IMR-90 (cell line): ENCODE measurements around the gene STAG1. TPM values are rescaled to one million over a fixed set of nuclear protein-coding genes. Genes with fewer than 3 reads are reported as not detected.

ENCODE experiments used
- ATAC-seq: fragments of 200-7000 bp; cut with Tn5 transposase; 2 replicates; pipeline ENCODE4 v1.9.1; 2020; ENCODE audit warnings: low read depth, mild to moderate bottlenecking, moderate library complexity
- BruUV-seq: library from RNA; stranded (reverse); fragments of 400-500 nt; replicated peaks from 2 replicates; lab custom pipeline; 2021; lab: Mats Ljungman, UMichigan
- CTCF ChIA-PET: fragments of 300-600 bp; formaldehyde crosslinking; extraction: SDS; loops from one replicate; lab custom pipeline; 2021; ENCODE audit warnings: antibody characterized with exemption; lab: Yijun Ruan, JAX
- POLR2A ChIA-PET: fragments of 300-600 bp; sonication (Branson Sonifier 250); formaldehyde crosslinking; loops from one replicate; lab custom pipeline; 2022; ENCODE audit warnings: antibody characterized with exemption; ENCODE audit not compliant: unreplicated experiment; lab: Charles Lee
- DNase-seq: peaks from one replicate; pipeline ENCODE4 v3.0.0; 2013
- H2AFZ ChIP-seq: replicated peaks from 2 replicates; pipeline ENCODE3; 2013; ENCODE audit warnings: low read length, mild to moderate bottlenecking; ENCODE audit not compliant: poor library complexity
- H2AK5ac ChIP-seq: 2 replicates; pipeline ENCODE4 v1.6.1; 2013; ENCODE audit warnings: low read depth, low read length, inconsistent platforms
- H2AK9ac ChIP-seq: replicated peaks from 2 replicates; pipeline ENCODE3; 2013; ENCODE audit warnings: mild to moderate bottlenecking, low read depth, low read length, moderate library complexity; ENCODE audit not compliant: poor library complexity
- H2BK120ac ChIP-seq: 2 replicates; pipeline ENCODE4 v1.6.1; 2013; ENCODE audit warnings: low read depth, low read length, inconsistent platforms
- H2BK15ac ChIP-seq: 3 replicates; pipeline ENCODE4 v1.6.1; 2013; ENCODE audit warnings: low read depth, low read length, inconsistent platforms
- H2BK20ac ChIP-seq: 2 replicates; pipeline ENCODE4 v1.6.1; 2013; ENCODE audit warnings: low read depth, mild to moderate bottlenecking, inconsistent platforms, low read length, moderate library complexity
- H2BK5ac ChIP-seq: 2 replicates; pipeline ENCODE4 v1.6.1; 2013; ENCODE audit warnings: mild to moderate bottlenecking, low read depth, low read length, inconsistent platforms; ENCODE audit not compliant: poor library complexity, severe bottlenecking
- H3K14ac ChIP-seq: replicated peaks from 2 replicates; pipeline ENCODE4 v1.6.1; 2013; ENCODE audit warnings: low read depth, low read length, inconsistent platforms
- H3K18ac ChIP-seq: 2 replicates; pipeline ENCODE4 v1.6.1; 2013; ENCODE audit warnings: low read depth, low read length, control low read depth
- H3K23ac ChIP-seq: 2 replicates; pipeline ENCODE4 v1.6.1; 2013; ENCODE audit warnings: low read depth, low read length, inconsistent platforms
- H3K27ac ChIP-seq: 2 replicates; pipeline ENCODE4 v1.5.1; 2013; ENCODE audit warnings: mild to moderate bottlenecking, control low read depth, low read length; ENCODE audit not compliant: insufficient read depth
- H3K27me3 ChIP-seq: 2 replicates; pipeline ENCODE4 v1.6.1; 2013; ENCODE audit warnings: low read length; ENCODE audit not compliant: control insufficient read depth, insufficient read depth
- H3K36me3 ChIP-seq: 2 replicates; pipeline ENCODE4 v1.6.1; 2013; ENCODE audit warnings: low read length, mixed read lengths; ENCODE audit not compliant: control insufficient read depth, insufficient read depth
- H3K4ac ChIP-seq: 2 replicates; pipeline ENCODE4 v1.6.1; 2013; ENCODE audit warnings: low read depth, low read length, inconsistent platforms
- H3K4me1 ChIP-seq: 2 replicates; pipeline ENCODE4 v1.6.1; 2013; ENCODE audit warnings: low read length, mixed read lengths; ENCODE audit not compliant: control insufficient read depth, insufficient read depth
- H3K4me2 ChIP-seq: 2 replicates; pipeline ENCODE4 v1.6.1; 2013; ENCODE audit warnings: low read depth, mild to moderate bottlenecking, control low read depth, low read length, moderate library complexity
- H3K4me3 ChIP-seq: 2 replicates; pipeline ENCODE4 v1.5.1; 2013; ENCODE audit warnings: low read depth, mild to moderate bottlenecking, control low read depth, low read length, moderate library complexity; ENCODE audit not compliant: insufficient read depth
- H3K56ac ChIP-seq: 2 replicates; pipeline ENCODE4 v1.6.1; 2013; ENCODE audit warnings: low read length, inconsistent platforms; ENCODE audit not compliant: insufficient read depth; ENCODE audit errors: extremely low read depth
- H3K79me1 ChIP-seq, 2 experiments: 2 replicates each; pipeline ENCODE4 v1.6.1; 2013; ENCODE audit warnings: low read length in 2 of 2, inconsistent platforms in 1 of 2, low read depth in 1 of 2
- H3K9ac ChIP-seq: 2 replicates; pipeline ENCODE4 v1.6.1; 2013; ENCODE audit warnings: low read depth, low read length, control low read depth
- H3K9me1 ChIP-seq: 2 replicates; pipeline ENCODE4 v1.6.1; 2013; ENCODE audit warnings: low read length, inconsistent platforms; ENCODE audit not compliant: insufficient read depth
- H3K9me3 ChIP-seq: 2 replicates; pipeline ENCODE4 v1.6.1; 2013; ENCODE audit warnings: low read length; ENCODE audit not compliant: control insufficient read depth, insufficient read depth
- H4K20me1 ChIP-seq: 2 replicates; pipeline ENCODE4 v1.6.1; 2013; ENCODE audit warnings: low read length, inconsistent platforms; ENCODE audit not compliant: insufficient read depth
- H4K5ac ChIP-seq: 2 replicates; pipeline ENCODE4 v1.6.1; 2013; ENCODE audit warnings: mild to moderate bottlenecking, low read depth, low read length, control low read depth
- H4K8ac ChIP-seq, 2 experiments: 2 replicates each; pipeline ENCODE4 v1.6.1; 2013; ENCODE audit warnings: low read depth in 2 of 2, low read length in 2 of 2, control low read depth in 1 of 2, inconsistent platforms in 1 of 2
- H4K91ac ChIP-seq: 2 replicates; pipeline ENCODE4 v1.6.1; 2013; ENCODE audit warnings: low read depth, low read length, inconsistent platforms; ENCODE audit not compliant: insufficient read depth
- BHLHE40 ChIP-seq: fragments of 150-350 bp; IDR thresholded peaks from 2 replicates; pipeline ENCODE4 v1.6.1; 2016; ENCODE audit warnings: mild to moderate bottlenecking, low read depth, low read length
- CEBPB ChIP-seq: IDR thresholded peaks from 2 replicates; pipeline ENCODE4 v1.6.1; 2012; ENCODE audit warnings: low read depth, low read length, improper control_type of control experiment
- CHD1 ChIP-seq: IDR thresholded peaks from 2 replicates; pipeline ENCODE4 v1.6.1; 2012; ENCODE audit warnings: low read depth, low read length, improper control_type of control experiment
- MAZ ChIP-seq: IDR thresholded peaks from 2 replicates; pipeline ENCODE4 v1.6.1; 2012; ENCODE audit warnings: low read depth, mild to moderate bottlenecking, low read length, improper control_type of control experiment, moderate library complexity, borderline replicate concordance
- MXI1 ChIP-seq: IDR thresholded peaks from 2 replicates; pipeline ENCODE4 v1.6.1; 2012; ENCODE audit warnings: low read depth, mild to moderate bottlenecking, low read length, moderate library complexity, borderline replicate concordance
- POLR2A ChIP-seq: IDR thresholded peaks from 2 replicates; pipeline ENCODE4 v1.6.1; 2012; ENCODE audit warnings: mild to moderate bottlenecking, low read depth, low read length
- RAD21 ChIP-seq: IDR thresholded peaks from 2 replicates; pipeline ENCODE4 v1.6.1; 2012; ENCODE audit warnings: low read length, improper control_type of control experiment
- RCOR1 ChIP-seq: IDR thresholded peaks from 2 replicates; pipeline ENCODE4 v1.6.1; 2012; ENCODE audit warnings: mild to moderate bottlenecking, low read length, improper control_type of control experiment; ENCODE audit not compliant: insufficient replicate concordance
- RFX5 ChIP-seq: IDR thresholded peaks from 2 replicates; pipeline ENCODE4 v1.8.0; 2012; ENCODE audit warnings: low read depth, mild to moderate bottlenecking, low read length, moderate library complexity
- SMC3 ChIP-seq: fragments of 150-350 bp; IDR thresholded peaks from 2 replicates; pipeline ENCODE4 v1.6.1; 2016; ENCODE audit warnings: low read depth, mild to moderate bottlenecking, antibody characterized with exemption, low read length, moderate library complexity
- WGBS, 2 experiments: methylation state at CpG; one replicate each; pipeline versions ENCODE4 v1.1.5 to v1.1.7; 2013; ENCODE audit warnings: missing lambda C conversion rate in 2 of 2; ENCODE audit not compliant: insufficient read length in 1 of 2; ENCODE audit errors: extremely low coverage in 2 of 2; 5-methylcytosine and 5-hydroxymethylcytosine counted together
- dilution Hi-C: fragments of 300-500 bp; cut with HindIII; formaldehyde crosslinking; loops from one replicate; pipeline ENCODE4 v1.14.3; 2018; ENCODE audit warnings: low sequenced_read_pairs; ENCODE audit not compliant: unreplicated experiment
- in situ Hi-C: fragments of 300-500 bp; cut with MboI; formaldehyde crosslinking; loops from 3 replicates; pipeline ENCODE4 v1.14.3; 2019; ENCODE audit warnings: low sequenced_read_pairs, inconsistent platforms, mixed read lengths
- intact Hi-C: fragments of 100-400 bp; cut with micrococcal nuclease; formaldehyde crosslinking; loops from 2 replicates; pipeline ENCODE4 v1.10.0; 2022
- polyA plus RNA-seq, 3 experiments: library from polyadenylated mRNA; depleted of rRNA; stranded (reverse); fragments of >200 nt; gene quantifications; 2 replicates each; pipeline ENCODE4 v1.2.3, GENCODE V29; 2012; ENCODE audit warnings: low replicate concordance in 1 of 3
- total RNA-seq: library from RNA; depleted of rRNA; stranded (reverse); fragments of >200 nt; gene quantifications from 2 replicates; pipeline ENCODE4 v1.2.3, GENCODE V29; 2012
- TF ChIP-seq, protein P1 (sequence below): conservative IDR thresholded peaks from 2 replicates; pipeline ENCODE4 v1.5.1; 2012; ENCODE audit warnings: mild to moderate bottlenecking, low read depth, low read length, improper control_type of control experiment
- TF ChIP-seq, protein P2 (sequence below): fragments of 150-350 bp; IDR thresholded peaks from 2 replicates; pipeline ENCODE4 v1.6.1; 2016; ENCODE audit warnings: low read depth, mild to moderate bottlenecking, low read length, moderate library complexity, borderline replicate concordance
- TF ChIP-seq, protein P3 (sequence below): fragments of 150-350 bp; IDR thresholded peaks from 2 replicates; pipeline ENCODE4 v1.6.1; 2017; ENCODE audit warnings: mild to moderate bottlenecking, antibody characterized with exemption, low read length, low read depth

STAG1 gene
- total and polyA plus RNA-seq, 2 of the 4 experiments (the other 2 are of a cell fraction): 9.6 to 32.3 TPM

DNA sequence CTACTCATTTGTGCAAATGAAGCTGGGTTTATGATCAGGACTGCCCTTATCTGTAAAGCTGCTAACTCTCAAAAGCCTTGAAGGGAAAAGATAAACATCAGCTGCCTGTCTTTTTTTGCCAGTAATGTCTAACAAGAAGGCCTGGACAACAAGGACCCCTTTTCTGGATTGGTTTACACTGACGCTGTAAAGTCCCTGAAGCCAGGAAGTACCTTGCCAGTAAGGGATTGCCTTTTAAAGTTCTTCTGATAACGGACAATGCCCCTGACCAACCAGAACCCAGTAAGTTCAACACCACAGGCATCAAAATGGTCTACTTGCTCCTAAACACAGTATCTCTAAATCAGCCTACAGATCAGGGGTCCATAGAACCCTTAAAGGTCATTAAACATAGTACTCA lies 324.0 kb downstream of the STAG1 start:
- Histone ChIP-seq H2BK120ac (no peak overlapping the region), H3K4ac (no peak overlapping the region), H3K27me3 (no peaks in the 10 kb centered on the region), H3K36me3 (peaks cover 16% of the 10 kb centered on the region), H4K20me1 (no peaks in the 10 kb centered on the region), H3K14ac (no peak overlapping the region), H3K79me1 (peaks cover 0 to 12% of the 10 kb centered on the region in 2 experiments; a peak in 2 of 4 replicates), H3K4me3 (no peak overlapping the region), H2AFZ (no peak overlapping the region), H3K9ac (no peak overlapping the region), H3K27ac (no peak overlapping the region), H3K4me1 (no peaks in the 10 kb centered on the region), H2BK5ac (no peak overlapping the region), H2BK15ac (no peak overlapping the region), H3K4me2 (no peak overlapping the region), H3K9me1 (no peaks in the 10 kb centered on the region), H4K91ac (no peak overlapping the region), H2BK20ac (no peak overlapping the region), H3K23ac (no peak overlapping the region), H3K56ac (no peak overlapping the region), H4K5ac (no peak overlapping the region), H3K9me3 (no peaks in the 10 kb centered on the region), H2AK9ac (no peak overlapping the region), H3K18ac (no peak overlapping the region), H2AK5ac (no peak overlapping the region), H4K8ac (no peak overlapping the region)
- dilution Hi-C loops (no loop called here), intact Hi-C loops (no loop called here), in situ Hi-C loops (no loop called here)
- BruUV-seq: no TSS peak
- ATAC-seq (no peak), DNase-seq (no peak)
- 67% methylated on average over 1 of the region's 2 CpGs; no CpG with 5 or more reads in 1 of the 2 experiments for WGBS, 2 experiments
- POLR2A ChIA-PET: interaction anchor here (0.7 kb wide), 1 partner anchor 142 kb away, joined by 7 read pairs; no protein-coding TSS in a partner anchor
- CTCF ChIA-PET: no interaction called here
- TF ChIP-seq CHD1: no peak
- no peak for TF ChIP-seq SMC3
- TF ChIP-seq RAD21: no peak
- TF ChIP-seq RCOR1: no peak
- TF ChIP-seq, protein P1, sequence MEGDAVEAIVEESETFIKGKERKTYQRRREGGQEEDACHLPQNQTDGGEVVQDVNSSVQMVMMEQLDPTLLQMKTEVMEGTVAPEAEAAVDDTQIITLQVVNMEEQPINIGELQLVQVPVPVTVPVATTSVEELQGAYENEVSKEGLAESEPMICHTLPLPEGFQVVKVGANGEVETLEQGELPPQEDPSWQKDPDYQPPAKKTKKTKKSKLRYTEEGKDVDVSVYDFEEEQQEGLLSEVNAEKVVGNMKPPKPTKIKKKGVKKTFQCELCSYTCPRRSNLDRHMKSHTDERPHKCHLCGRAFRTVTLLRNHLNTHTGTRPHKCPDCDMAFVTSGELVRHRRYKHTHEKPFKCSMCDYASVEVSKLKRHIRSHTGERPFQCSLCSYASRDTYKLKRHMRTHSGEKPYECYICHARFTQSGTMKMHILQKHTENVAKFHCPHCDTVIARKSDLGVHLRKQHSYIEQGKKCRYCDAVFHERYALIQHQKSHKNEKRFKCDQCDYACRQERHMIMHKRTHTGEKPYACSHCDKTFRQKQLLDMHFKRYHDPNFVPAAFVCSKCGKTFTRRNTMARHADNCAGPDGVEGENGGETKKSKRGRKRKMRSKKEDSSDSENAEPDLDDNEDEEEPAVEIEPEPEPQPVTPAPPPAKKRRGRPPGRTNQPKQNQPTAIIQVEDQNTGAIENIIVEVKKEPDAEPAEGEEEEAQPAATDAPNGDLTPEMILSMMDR: no peak
- TF ChIP-seq MAZ: no peak
- no peak for TF ChIP-seq MXI1
- TF ChIP-seq BHLHE40: no peak
- no peak for TF ChIP-seq POLR2A
- TF ChIP-seq, protein P2, sequence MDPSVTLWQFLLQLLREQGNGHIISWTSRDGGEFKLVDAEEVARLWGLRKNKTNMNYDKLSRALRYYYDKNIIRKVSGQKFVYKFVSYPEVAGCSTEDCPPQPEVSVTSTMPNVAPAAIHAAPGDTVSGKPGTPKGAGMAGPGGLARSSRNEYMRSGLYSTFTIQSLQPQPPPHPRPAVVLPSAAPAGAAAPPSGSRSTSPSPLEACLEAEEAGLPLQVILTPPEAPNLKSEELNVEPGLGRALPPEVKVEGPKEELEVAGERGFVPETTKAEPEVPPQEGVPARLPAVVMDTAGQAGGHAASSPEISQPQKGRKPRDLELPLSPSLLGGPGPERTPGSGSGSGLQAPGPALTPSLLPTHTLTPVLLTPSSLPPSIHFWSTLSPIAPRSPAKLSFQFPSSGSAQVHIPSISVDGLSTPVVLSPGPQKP: no peak
- TF ChIP-seq, protein P3, sequence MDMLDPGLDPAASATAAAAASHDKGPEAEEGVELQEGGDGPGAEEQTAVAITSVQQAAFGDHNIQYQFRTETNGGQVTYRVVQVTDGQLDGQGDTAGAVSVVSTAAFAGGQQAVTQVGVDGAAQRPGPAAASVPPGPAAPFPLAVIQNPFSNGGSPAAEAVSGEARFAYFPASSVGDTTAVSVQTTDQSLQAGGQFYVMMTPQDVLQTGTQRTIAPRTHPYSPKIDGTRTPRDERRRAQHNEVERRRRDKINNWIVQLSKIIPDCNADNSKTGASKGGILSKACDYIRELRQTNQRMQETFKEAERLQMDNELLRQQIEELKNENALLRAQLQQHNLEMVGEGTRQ: no peak
- TF ChIP-seq CEBPB: no peak
- no peak for TF ChIP-seq RFX5
